ENCODE results near the gene TPST1.
"Not testable (repeated sequence)": the region's sequence is repeated elsewhere in the genome, so short reads cannot be mapped to it uniquely, and the experiment has no call there.

- not testable (repeated sequence) for TF ChIP-seq FOXK2 (IDR thresholded peaks at IDR 0.05); SUZ12 (IDR thresholded peaks at IDR 0.05); FOXA1 (IDR thresholded peaks at IDR 0.05); PKNOX1 (IDR thresholded peaks at IDR 0.05); ZNF384 (IDR thresholded peaks at IDR 0.05); BHLHE40 (IDR thresholded peaks at IDR 0.05; ENCODE audit: borderline replicate concordance); SP1 (IDR thresholded peaks at IDR 0.05); ARNT (IDR thresholded peaks at IDR 0.05); ELF4 (IDR thresholded peaks at IDR 0.05); CTBP1 (IDR thresholded peaks at IDR 0.05; ENCODE audit: borderline replicate concordance)
These were observed 169.2 kb downstream of the TPST1 start for GRCh38 chr7:66374141-66374840.
